ENCODE data around the gene WNT1. TPM values are rescaled to one million over a fixed set of nuclear protein-coding genes. Genes with fewer than 3 reads are reported as not detected.

The WNT1 gene
- total and polyA plus RNA-seq, 8 donors = not detected

DNA sequence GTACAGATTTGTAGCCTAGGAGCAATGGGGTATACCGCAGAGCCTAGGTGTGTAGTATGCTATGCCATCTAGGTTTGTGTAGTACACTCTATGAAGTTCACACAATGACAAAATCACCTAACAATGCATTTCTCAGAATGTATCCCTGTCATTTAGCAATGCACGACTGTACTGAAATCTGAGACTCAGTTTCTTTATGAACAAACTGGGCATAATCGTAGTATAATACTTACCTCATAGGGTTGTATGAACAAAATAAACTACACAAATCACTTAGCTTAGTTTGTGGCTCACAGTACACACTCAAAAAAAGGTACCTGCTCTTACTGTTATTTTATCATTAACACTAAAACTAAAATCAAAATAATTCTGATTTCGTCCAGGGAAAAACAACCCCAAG is 47.3 kb downstream of the WNT1 start:
- Histone ChIP-seq H3K4me1 (no peaks in the 10 kb centered on the region), H3K27me3 (no peaks in the 10 kb centered on the region), H3K4me3 (no peak overlapping the region), H3K27ac (no peak overlapping the region), H3K36me3 (peaks cover 0 to 70% (median 36%) of the 10 kb centered on the region in 3 donors), H3K9me3 (no peaks in the 10 kb centered on the region)
- no peak for DNase-seq
- ATAC-seq = no peak
- intact Hi-C loops (cut with DNase I) = no loop called here
- no peak for FAIRE-seq
- WGBS, 2 donors = 87 to 94% methylated on average over 4 of the region's 4 CpGs
- TF ChIP-seq, protein P1, sequence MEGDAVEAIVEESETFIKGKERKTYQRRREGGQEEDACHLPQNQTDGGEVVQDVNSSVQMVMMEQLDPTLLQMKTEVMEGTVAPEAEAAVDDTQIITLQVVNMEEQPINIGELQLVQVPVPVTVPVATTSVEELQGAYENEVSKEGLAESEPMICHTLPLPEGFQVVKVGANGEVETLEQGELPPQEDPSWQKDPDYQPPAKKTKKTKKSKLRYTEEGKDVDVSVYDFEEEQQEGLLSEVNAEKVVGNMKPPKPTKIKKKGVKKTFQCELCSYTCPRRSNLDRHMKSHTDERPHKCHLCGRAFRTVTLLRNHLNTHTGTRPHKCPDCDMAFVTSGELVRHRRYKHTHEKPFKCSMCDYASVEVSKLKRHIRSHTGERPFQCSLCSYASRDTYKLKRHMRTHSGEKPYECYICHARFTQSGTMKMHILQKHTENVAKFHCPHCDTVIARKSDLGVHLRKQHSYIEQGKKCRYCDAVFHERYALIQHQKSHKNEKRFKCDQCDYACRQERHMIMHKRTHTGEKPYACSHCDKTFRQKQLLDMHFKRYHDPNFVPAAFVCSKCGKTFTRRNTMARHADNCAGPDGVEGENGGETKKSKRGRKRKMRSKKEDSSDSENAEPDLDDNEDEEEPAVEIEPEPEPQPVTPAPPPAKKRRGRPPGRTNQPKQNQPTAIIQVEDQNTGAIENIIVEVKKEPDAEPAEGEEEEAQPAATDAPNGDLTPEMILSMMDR (IDR thresholded peaks at IDR 0.05) = no peak

DNA sequence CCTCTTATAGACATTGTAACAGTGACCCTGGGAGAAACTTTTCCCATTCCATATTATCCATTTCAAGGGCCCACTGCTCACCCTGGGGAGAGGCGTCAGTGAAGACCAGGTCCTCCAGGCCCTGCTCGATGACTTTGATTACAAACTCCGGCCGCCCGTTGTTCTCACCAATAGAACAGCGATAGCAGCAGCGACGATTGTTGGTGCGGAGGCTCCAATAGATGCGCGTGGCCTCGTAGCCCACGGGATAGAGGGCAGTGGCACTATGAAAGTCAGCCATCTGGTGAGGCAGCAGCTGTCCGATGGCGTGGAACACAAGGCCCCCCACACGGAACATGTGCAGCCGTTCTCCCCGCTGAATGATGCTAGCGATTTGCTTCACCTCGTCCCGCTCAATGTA is 48.0 kb downstream of the WNT1 start:
- TF ChIP-seq, protein P1 (IDR thresholded peaks at IDR 0.05) = no peak
- Histone ChIP-seq H3K27me3 (no peaks in the 10 kb centered on the region), H3K36me3 (peaks cover 0 to 70% (median 36%) of the 10 kb centered on the region in 3 donors), H3K4me1 (no peaks in the 10 kb centered on the region), H3K27ac (no peak overlapping the region), H3K9me3 (no peaks in the 10 kb centered on the region), H3K4me3 (no peak overlapping the region)
- ATAC-seq (no peak), DNase-seq (no peak), FAIRE-seq (no peak)
- intact Hi-C loops (cut with DNase I) = no loop called here
- WGBS, 2 donors = 94 to 95% methylated on average over 21 of the region's 21 CpGs

DNA sequence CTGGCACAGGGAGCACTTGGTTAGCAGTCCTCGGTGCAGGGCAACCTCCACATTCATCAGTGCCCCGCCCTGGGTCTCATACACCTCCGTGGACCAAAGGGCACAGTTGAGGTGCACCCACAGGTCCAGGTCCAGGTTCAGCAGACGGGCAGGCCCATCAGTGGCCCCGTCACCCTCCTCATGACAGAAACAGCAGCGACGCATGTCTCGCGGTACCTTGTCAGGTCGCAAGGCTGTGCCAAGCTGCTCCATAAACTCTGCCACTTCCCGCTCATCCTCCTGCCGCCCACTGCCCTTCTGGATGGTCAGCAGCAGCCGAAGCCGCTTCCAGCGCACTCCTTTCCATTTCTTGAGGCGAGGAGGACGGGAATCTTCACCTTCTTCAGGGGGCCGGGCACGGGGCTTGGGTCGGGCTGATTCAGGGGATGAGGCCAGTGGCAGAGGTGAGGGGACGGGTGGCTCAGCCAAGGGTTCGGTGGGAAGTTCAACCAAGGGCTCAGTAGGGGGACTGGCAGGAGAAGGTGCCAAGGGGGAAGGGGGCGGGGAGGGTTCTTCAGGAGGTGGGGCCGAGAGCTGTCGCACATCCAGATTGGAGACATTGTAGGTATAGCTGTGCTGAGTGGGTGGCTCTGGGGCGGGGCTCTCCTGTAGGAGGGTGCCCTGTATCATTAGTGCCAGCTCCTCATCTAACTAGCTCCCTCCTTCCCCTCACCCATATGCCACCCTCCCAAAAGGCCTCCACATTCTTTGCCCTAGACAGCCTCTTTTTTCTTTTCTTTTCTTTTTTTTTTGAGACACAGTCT is 48.8 kb downstream of the WNT1 start:
- Histone ChIP-seq H3K4me3 (no peak overlapping the region), H3K27me3 (no peaks in the 10 kb centered on the region), H3K36me3 (peaks cover 0 to 64% (median 36%) of the 10 kb centered on the region in 3 donors), H3K4me1 (no peaks in the 10 kb centered on the region), H3K9me3 (no peaks in the 10 kb centered on the region), H3K27ac (no peak overlapping the region)
- no peak for DNase-seq
- ATAC-seq = no peak
- FAIRE-seq = no peak
- TF ChIP-seq, protein P1 (IDR thresholded peaks at IDR 0.05) = no peak
- WGBS, 2 donors = 95 to 96% methylated on average over 26 of the region's 26 CpGs
- intact Hi-C loops (cut with DNase I) = no loop called here

DNA sequence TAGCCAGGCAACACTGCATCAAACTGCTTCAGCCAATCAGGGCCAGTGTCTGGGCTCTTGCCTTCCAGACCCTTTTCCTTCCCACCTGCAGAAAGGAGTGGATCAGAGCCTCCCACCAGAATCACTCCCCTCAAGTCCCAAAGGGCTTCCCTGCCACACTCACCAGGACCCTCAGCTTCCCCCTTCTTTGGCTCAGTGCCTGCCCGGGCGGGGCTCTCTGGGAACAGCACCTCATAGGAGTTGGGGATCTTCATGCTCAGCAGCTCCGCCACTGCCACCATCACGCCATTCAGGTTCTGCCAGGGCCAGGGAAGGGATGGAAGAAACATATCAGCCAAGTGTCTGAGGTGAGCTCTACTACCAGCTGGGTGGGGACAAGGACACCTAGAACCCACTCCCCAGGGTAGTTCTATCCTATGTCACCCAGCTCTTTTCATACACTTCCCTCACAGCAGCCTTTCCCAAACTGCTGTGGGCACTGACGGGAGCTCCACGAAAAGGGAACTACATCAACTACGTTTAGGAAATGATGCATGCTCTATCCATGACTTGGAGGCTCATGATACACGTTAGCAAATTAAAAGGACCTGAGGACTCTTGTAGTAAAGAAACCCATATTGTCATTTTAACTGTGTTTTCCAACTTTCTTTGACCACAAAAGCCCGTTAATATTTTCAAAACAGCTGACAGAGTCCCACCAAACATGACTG is 49.9 kb downstream of the WNT1 start:
- H3K36me3 ChIP-seq = peaks cover 0 to 65% (median 39%) of the 10 kb centered on the region in 3 donors
- TF ChIP-seq, protein P1 (IDR thresholded peaks at IDR 0.05) = no peak

More for the DNA sequence above, 49.9 kb downstream of the WNT1 start:
- intact Hi-C loops (cut with DNase I) = no loop called here
- no peak overlapping the region for H3K4me3 ChIP-seq
- H3K4me1 ChIP-seq = no peaks in the 10 kb centered on the region
- H3K27ac ChIP-seq = no peak overlapping the region
- ATAC-seq (no peak), FAIRE-seq (no peak), DNase-seq (no peak)
- 91 to 93% methylated on average over 9 of the region's 9 CpGs for WGBS, 2 donors
- no peaks in the 10 kb centered on the region for H3K27me3 ChIP-seq
- H3K9me3 ChIP-seq = no peaks in the 10 kb centered on the region

Measured in pancreas (tissue), 10 donors.